Measurements from ENCODE around the gene CHFR. TPM values are rescaled to one million over a fixed set of nuclear protein-coding genes. Genes with fewer than 3 reads are reported as not detected.

Gene CHFR
- total and polyA plus RNA-seq, 9 of the 15 experiments (the other 6 are each of a cell fraction or from before 2014, with no cell fraction given) = 0.61 to 33.9 (median 19.3) TPM

- TF ChIP-seq, protein P1, sequence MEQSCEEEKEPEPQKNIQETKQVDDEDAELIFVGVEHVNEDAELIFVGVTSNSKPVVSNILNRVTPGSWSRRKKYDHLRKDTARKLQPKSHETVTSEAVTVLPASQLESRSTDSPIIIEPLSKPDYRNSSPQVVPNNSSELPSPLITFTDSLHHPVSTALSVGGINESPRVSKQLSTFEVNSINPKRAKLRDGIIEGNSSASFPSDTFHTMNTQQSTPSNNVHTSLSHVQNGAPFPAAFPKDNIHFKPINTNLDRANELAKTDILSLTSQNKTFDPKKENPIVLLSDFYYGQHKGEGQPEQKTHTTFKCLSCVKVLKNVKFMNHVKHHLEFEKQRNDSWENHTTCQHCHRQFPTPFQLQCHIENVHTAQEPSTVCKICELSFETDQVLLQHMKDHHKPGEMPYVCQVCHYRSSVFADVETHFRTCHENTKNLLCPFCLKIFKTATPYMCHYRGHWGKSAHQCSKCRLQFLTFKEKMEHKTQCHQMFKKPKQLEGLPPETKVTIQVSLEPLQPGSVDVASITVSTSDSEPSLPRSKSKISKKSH (CRISPR knock-in tag; IDR thresholded peaks at IDR 0.05) = no peak
- TF ChIP-seq TEAD1 (CRISPR knock-in tag; IDR thresholded peaks at IDR 0.05) (no peak), POLR2G (IDR thresholded peaks at IDR 0.05; ENCODE audit: low read depth, low read length) (no peak), CHD4 (IDR thresholded peaks at IDR 0.05; ENCODE audit: insufficient read depth, insufficient replicate concordance, low read depth, low read length, poor library complexity, severe bottlenecking) (no peak), ZKSCAN3 (CRISPR knock-in tag; IDR thresholded peaks at IDR 0.05) (no peak), MAZ (CRISPR knock-in tag; conservative IDR thresholded peaks at IDR 0.05 in 1 of 2, IDR thresholded peaks at IDR 0.05 in 1 of 2) (no peak), ETV6 (IDR thresholded peaks at IDR 0.05; ENCODE audit: borderline replicate concordance in 1 of 2, low read depth in 2 of 2, low read length in 1 of 2) (no peak), ETV6 (CRISPR knock-in tag; IDR thresholded peaks at IDR 0.05; ENCODE audit: borderline replicate concordance) (no peak), PHF21A (IDR thresholded peaks at IDR 0.05; ENCODE audit: borderline replicate concordance, low read depth) (no peak), OTX1 (CRISPR knock-in tag; IDR thresholded peaks at IDR 0.05) (no peak)
Observed at GRCh38 chr12:132841151-132841550, 46.3 kb downstream of the CHFR start (continued).

GRCh38 chr12:132840536-132840935, 46.9 kb downstream of the CHFR start:
- 88% methylated on average over 15 of the region's 20 CpGs for WGBS (ENCODE audit: insufficient coverage, low coverage, missing lambda C conversion rate)
- intact Hi-C loops (cut with micrococcal nuclease) (no loop called here), in situ Hi-C loops (cut with MboI) (no loop called here)
- H3K9me1 ChIP-seq (ENCODE audit: control insufficient read depth, insufficient read depth, low read length) = no peaks in the 10 kb centered on the region
- POLR2A ChIA-PET = interaction anchor here (0.6 kb wide), 1 partner anchor 18 kb away, joined by 3 read pairs; no protein-coding TSS in a partner anchor
- H3K79me2 ChIP-seq (ENCODE audit: control insufficient read depth, insufficient read depth, low read length) = no peaks in the 10 kb centered on the region
- H3K27me3 ChIP-seq (ENCODE audit: control insufficient read depth in 2 of 2, insufficient read depth in 2 of 2, low read length in 2 of 2) = no peaks in the 10 kb centered on the region
- peaks cover 19% of the 10 kb centered on the region; the same call in 2 of the 3 replicates for H3K36me3 ChIP-seq (ENCODE audit: control insufficient read depth, insufficient read depth, low read length)
- no peak for ATAC-seq
- no peak for DNase-seq (ENCODE audit: extremely low read depth in 1 of 4, low spot score in 3 of 4)
- no peaks in the 10 kb centered on the region for H4K20me1 ChIP-seq (replicated peaks; ENCODE audit: control insufficient read depth, insufficient read depth, low read length)
- CTCF ChIA-PET (ENCODE audit: low intra/inter-chr PET ratio) = no interaction called here
- H2AFZ ChIP-seq (ENCODE audit: low read depth, low read length) = no peak overlapping the region
- H3K9ac ChIP-seq (ENCODE audit: insufficient read depth in 1 of 2, low read depth in 2 of 2, low read length in 2 of 2) = no peak overlapping the region
- H3K4me2 ChIP-seq (ENCODE audit: insufficient read depth, low read length) = no peak overlapping the region
- peaks cover 0 to 29% of the 10 kb centered on the region in 2 experiments; a peak in 3 of 5 replicates for H3K4me1 ChIP-seq (replicated peaks in 1 of 2; ENCODE audit: control insufficient read depth in 2 of 2, insufficient read depth in 2 of 2, low read length in 2 of 2)
- H3K9me3 ChIP-seq (replicated peaks; ENCODE audit: control insufficient read depth, insufficient read depth, low read depth, low read length) = no peaks in the 10 kb centered on the region
- no peak for FAIRE-seq
- no peak overlapping the region for H3K27ac ChIP-seq (ENCODE audit: extremely low read depth, low read depth, low read length)
- BruUV-seq (replicated peaks) = TSS peak; percentile 80
- no peak overlapping the region for H3K4me3 ChIP-seq
- no peak for TF ChIP-seq CTBP1 (IDR thresholded peaks at IDR 0.05; ENCODE audit: borderline replicate concordance)
- TF ChIP-seq, protein P2, sequence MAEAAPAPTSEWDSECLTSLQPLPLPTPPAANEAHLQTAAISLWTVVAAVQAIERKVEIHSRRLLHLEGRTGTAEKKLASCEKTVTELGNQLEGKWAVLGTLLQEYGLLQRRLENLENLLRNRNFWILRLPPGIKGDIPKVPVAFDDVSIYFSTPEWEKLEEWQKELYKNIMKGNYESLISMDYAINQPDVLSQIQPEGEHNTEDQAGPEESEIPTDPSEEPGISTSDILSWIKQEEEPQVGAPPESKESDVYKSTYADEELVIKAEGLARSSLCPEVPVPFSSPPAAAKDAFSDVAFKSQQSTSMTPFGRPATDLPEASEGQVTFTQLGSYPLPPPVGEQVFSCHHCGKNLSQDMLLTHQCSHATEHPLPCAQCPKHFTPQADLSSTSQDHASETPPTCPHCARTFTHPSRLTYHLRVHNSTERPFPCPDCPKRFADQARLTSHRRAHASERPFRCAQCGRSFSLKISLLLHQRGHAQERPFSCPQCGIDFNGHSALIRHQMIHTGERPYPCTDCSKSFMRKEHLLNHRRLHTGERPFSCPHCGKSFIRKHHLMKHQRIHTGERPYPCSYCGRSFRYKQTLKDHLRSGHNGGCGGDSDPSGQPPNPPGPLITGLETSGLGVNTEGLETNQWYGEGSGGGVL (CRISPR knock-in tag; IDR thresholded peaks at IDR 0.05) = no peak
- TF ChIP-seq WHSC1 (IDR thresholded peaks at IDR 0.05; ENCODE audit: low read length) = no peak
- no peak for TF ChIP-seq TAF1 (IDR thresholded peaks at IDR 0.05; ENCODE audit: control insufficient read depth, extremely low read depth, insufficient read depth, low read length, severe bottlenecking)
- TF ChIP-seq, protein P3, sequence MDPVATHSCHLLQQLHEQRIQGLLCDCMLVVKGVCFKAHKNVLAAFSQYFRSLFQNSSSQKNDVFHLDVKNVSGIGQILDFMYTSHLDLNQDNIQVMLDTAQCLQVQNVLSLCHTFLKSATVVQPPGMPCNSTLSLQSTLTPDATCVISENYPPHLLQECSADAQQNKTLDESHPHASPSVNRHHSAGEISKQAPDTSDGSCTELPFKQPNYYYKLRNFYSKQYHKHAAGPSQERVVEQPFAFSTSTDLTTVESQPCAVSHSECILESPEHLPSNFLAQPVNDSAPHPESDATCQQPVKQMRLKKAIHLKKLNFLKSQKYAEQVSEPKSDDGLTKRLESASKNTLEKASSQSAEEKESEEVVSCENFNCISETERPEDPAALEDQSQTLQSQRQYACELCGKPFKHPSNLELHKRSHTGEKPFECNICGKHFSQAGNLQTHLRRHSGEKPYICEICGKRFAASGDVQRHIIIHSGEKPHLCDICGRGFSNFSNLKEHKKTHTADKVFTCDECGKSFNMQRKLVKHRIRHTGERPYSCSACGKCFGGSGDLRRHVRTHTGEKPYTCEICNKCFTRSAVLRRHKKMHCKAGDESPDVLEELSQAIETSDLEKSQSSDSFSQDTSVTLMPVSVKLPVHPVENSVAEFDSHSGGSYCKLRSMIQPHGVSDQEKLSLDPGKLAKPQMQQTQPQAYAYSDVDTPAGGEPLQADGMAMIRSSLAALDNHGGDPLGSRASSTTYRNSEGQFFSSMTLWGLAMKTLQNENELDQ (CRISPR knock-in tag; IDR thresholded peaks at IDR 0.05; ENCODE audit: borderline replicate concordance) = no peak

Data from K562 (cell line).